Body of pancreas (tissue), 4 donors: ENCODE measurements around the gene DNAAF1. TPM values are rescaled to one million over a fixed set of nuclear protein-coding genes. Genes with fewer than 3 reads are reported as not detected.

ENCODE experiments used
- ATAC-seq: fragments of 150-250 bp; one replicate; pipeline ENCODE4 v1.9.1; 2016
- DNase-seq, 4 donors: peaks; one replicate each; pipeline ENCODE4 v3.0.0-alpha.2; 2019
- H3K27ac ChIP-seq, 4 donors: fragments of 200-600 bp; sonication (generic); 1 replicate in 3 of 4; 2 replicates in 1 of 4; pipeline versions ENCODE4 v1.5.1 to v1.6.1; 2016 to 2019; ENCODE audit warnings: mild to moderate bottlenecking in 1 of 4, mixed read lengths in 1 of 4, moderate library complexity in 1 of 4
- H3K27me3 ChIP-seq, 2 donors: fragments of 200-600 bp; sonication (generic); one replicate each; pipeline ENCODE4 v1.6.0; 2016; ENCODE audit warnings: mild to moderate bottlenecking in 1 of 2
- H3K36me3 ChIP-seq, 2 donors: fragments of 200-600 bp; sonication (generic); replicated peaks in 1 of 2; 2 replicates each; pipeline ENCODE4 v1.5.1; 2016; ENCODE audit warnings: low read depth in 2 of 2; ENCODE audit not compliant: insufficient read depth in 1 of 2
- H3K4me1 ChIP-seq: fragments of 200-600 bp; sonication (generic); one replicate; pipeline ENCODE4 v1.6.0; 2016
- H3K4me3 ChIP-seq, 2 donors: fragments of 200-600 bp; sonication (generic); 1 replicate in 1 of 2; 2 replicates in 1 of 2; pipeline ENCODE4 v1.5.1; 2016 to 2019
- H3K9me3 ChIP-seq, 3 donors: fragments of 200-600 bp; sonication (generic); 1 replicate in 2 of 3; 2 replicates in 1 of 3; pipeline ENCODE4 v1.5.1; 2016
- POLR2A ChIP-seq, 3 donors: fragments of 450-650 bp; IDR thresholded peaks; one replicate each; pipeline ENCODE4 v1.6.1; 2016; ENCODE audit warnings: antibody characterized with exemption in 3 of 3, mild to moderate bottlenecking in 2 of 3
- WGBS, 2 donors: methylation state at CpG; one replicate each; pipeline ENCODE4 v1.1.5; 2017; 5-methylcytosine and 5-hydroxymethylcytosine counted together
- intact Hi-C: fragments of 100-400 bp; cut with DNase I; formaldehyde crosslinking; loops from one replicate; pipeline ENCODE4 v1.15.1; 2023
- total RNA-seq, 2 donors: library from RNA; depleted of rRNA; stranded (reverse); fragments of >200 nt; gene quantifications; one replicate each; pipeline ENCODE4 v1.1.0, GENCODE V29; 2016
- TF ChIP-seq, protein P1 (sequence below), 7 experiments: fragments of 450-650 bp in 4 of 7; fragments of 200-600 bp in 3 of 7; sonication (generic) in 3 of 7; IDR thresholded peaks; one replicate each; pipeline ENCODE4 v1.5.1; 2016 to 2019; ENCODE audit warnings: antibody characterized with exemption in 7 of 7

Gene DNAAF1
- total RNA-seq, 2 donors from 2014 or later, result 0.99 to 1.3 TPM

- Histone ChIP-seq H3K27ac (no peak overlapping the region), H3K4me1 (no peaks in the 10 kb centered on the region), H3K36me3 (no peaks in the 10 kb centered on the region), H3K9me3 (no peaks in the 10 kb centered on the region), H3K27me3 (no peaks in the 10 kb centered on the region), H3K4me3 (no peak overlapping the region)
- 56 to 61% methylated on average over 6 of the region's 6 CpGs for WGBS, 2 donors
- TF ChIP-seq, protein P1, sequence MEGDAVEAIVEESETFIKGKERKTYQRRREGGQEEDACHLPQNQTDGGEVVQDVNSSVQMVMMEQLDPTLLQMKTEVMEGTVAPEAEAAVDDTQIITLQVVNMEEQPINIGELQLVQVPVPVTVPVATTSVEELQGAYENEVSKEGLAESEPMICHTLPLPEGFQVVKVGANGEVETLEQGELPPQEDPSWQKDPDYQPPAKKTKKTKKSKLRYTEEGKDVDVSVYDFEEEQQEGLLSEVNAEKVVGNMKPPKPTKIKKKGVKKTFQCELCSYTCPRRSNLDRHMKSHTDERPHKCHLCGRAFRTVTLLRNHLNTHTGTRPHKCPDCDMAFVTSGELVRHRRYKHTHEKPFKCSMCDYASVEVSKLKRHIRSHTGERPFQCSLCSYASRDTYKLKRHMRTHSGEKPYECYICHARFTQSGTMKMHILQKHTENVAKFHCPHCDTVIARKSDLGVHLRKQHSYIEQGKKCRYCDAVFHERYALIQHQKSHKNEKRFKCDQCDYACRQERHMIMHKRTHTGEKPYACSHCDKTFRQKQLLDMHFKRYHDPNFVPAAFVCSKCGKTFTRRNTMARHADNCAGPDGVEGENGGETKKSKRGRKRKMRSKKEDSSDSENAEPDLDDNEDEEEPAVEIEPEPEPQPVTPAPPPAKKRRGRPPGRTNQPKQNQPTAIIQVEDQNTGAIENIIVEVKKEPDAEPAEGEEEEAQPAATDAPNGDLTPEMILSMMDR (IDR thresholded peaks at IDR 0.05), result no peak
- no peak for TF ChIP-seq POLR2A (IDR thresholded peaks at IDR 0.05)
- intact Hi-C loops, result no loop called here
- DNase-seq, result no peak
- ATAC-seq, result no peak
These were observed 73.8 kb downstream of the DNAAF1 start for GRCh38 chr16:84218956-84219355.

GRCh38 chr16:84220851-84221250, 75.7 kb downstream of the DNAAF1 start:
- 83 to 95% methylated on average over 1 of the region's 1 CpG for WGBS, 2 donors
- intact Hi-C loops, result no loop called here
- ATAC-seq, result no peak

GRCh38 chr16:84223456-84223855, 78.3 kb downstream of the DNAAF1 start:
- TF ChIP-seq POLR2A (IDR thresholded peaks at IDR 0.05), result no peak
- TF ChIP-seq, protein P1 (IDR thresholded peaks at IDR 0.05), result no peak
- Histone ChIP-seq H3K27ac (no peak overlapping the region), H3K27me3 (no peaks in the 10 kb centered on the region), H3K36me3 (no peaks in the 10 kb centered on the region), H3K4me3 (no peak overlapping the region), H3K4me1 (no peaks in the 10 kb centered on the region), H3K9me3 (no peaks in the 10 kb centered on the region)
- DNase-seq, result no peak
- ATAC-seq, result no peak
- intact Hi-C loops, result no loop called here
- 65 to 71% methylated on average over 4 of the region's 4 CpGs for WGBS, 2 donors

More at GRCh38 chr16:84220851-84221250, 75.7 kb downstream of the DNAAF1 start:
- H3K4me1 ChIP-seq, result no peaks in the 10 kb centered on the region
- no peaks in the 10 kb centered on the region for H3K9me3 ChIP-seq
- no peak overlapping the region for H3K27ac ChIP-seq
- no peaks in the 10 kb centered on the region for H3K27me3 ChIP-seq
- DNase-seq, result no peak
- no peak overlapping the region for H3K4me3 ChIP-seq
- TF ChIP-seq POLR2A (IDR thresholded peaks at IDR 0.05), result no peak
- TF ChIP-seq, protein P1 (IDR thresholded peaks at IDR 0.05), result no peak
- H3K36me3 ChIP-seq, result no peaks in the 10 kb centered on the region

DNA sequence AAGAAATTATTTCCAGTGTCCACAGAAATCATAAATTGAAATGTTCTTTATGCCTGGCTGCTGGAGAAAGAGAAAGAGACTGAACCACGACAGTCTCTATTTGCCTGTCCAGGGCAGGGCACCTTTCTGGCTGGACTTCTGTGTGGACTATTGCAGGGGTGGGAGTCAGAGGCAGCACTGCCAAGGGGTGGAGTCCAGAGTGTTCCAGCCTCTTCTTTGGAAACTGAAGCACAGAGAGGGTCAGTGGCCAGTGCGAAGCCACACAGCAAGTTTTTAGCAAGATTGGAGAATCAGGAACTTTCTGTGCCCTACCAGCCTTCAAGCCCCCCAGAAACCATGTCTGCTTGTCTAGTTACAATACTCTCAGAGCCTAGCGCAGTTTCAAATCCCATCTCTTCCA, 79.4 kb downstream of the DNAAF1 start:
- Histone ChIP-seq H3K27me3 (no peaks in the 10 kb centered on the region), H3K36me3 (no peaks in the 10 kb centered on the region), H3K4me3 (no peak overlapping the region), H3K27ac (no peak overlapping the region), H3K4me1 (no peaks in the 10 kb centered on the region), H3K9me3 (no peaks in the 10 kb centered on the region)
- WGBS, 2 donors, result 86 to 91% methylated on average over 3 of the region's 3 CpGs
- intact Hi-C loops, result no loop called here
- ATAC-seq (no peak), DNase-seq (no peak)
- TF ChIP-seq POLR2A (IDR thresholded peaks at IDR 0.05), result no peak
- TF ChIP-seq, protein P1 (IDR thresholded peaks at IDR 0.05), result no peak

GRCh38 chr16:84225126-84225525, 80.0 kb downstream of the DNAAF1 start:
- H3K27ac ChIP-seq, result no peak overlapping the region
- no peaks in the 10 kb centered on the region for H3K4me1 ChIP-seq
- no peaks in the 10 kb centered on the region for H3K36me3 ChIP-seq
- no peak overlapping the region for H3K4me3 ChIP-seq
- no peak for DNase-seq
- no peak for ATAC-seq
- 65 to 67% methylated on average over 2 to 3 of the region's 3 CpGs for WGBS, 2 donors
- no peak for TF ChIP-seq POLR2A (IDR thresholded peaks at IDR 0.05)
- TF ChIP-seq, protein P1 (IDR thresholded peaks at IDR 0.05), result no peak
- intact Hi-C loops, result no loop called here
- H3K27me3 ChIP-seq, result no peaks in the 10 kb centered on the region
- no peaks in the 10 kb centered on the region for H3K9me3 ChIP-seq
